AG08395 (cell line): ENCODE data around the gene OR4S1.
"Not testable (repeated sequence)": the region's sequence is repeated elsewhere in the genome, so short reads cannot be mapped to it uniquely, and the experiment has no call there.

Experiments used
- DNase-seq: peaks from one replicate; pipeline ENCODE4 v3.0.0; 2012; ENCODE audit warnings: mixed read lengths, low spot score

The OR4S1 gene, protein sequence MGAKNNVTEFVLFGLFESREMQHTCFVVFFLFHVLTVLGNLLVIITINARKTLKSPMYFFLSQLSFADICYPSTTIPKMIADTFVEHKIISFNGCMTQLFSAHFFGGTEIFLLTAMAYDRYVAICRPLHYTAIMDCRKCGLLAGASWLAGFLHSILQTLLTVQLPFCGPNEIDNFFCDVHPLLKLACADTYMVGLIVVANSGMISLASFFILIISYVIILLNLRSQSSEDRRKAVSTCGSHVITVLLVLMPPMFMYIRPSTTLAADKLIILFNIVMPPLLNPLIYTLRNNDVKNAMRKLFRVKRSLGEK

DNA sequence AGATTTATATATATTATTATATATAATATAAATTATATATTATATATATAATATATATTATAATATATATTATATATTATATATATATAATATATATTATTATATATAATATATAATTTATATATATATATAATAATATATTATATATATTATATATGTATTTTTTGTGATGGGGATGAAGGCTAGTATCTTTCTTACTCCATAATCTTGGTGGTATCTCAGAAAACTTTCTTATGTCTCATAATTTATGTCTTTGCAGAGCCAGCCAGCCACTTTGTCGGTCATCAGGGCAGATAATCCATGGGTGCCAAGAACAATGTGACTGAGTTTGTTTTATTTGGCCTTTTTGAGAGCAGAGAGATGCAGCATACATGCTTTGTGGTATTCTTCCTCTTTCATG lies at the start of gene OR4S1:
Gene OR4S1, plus strand, starts transcription at position 301 of the 400 bp plus-strand sequence. Its CDS starts 0 bp downstream, at position 301.
- DNase-seq = no peak

DNA sequence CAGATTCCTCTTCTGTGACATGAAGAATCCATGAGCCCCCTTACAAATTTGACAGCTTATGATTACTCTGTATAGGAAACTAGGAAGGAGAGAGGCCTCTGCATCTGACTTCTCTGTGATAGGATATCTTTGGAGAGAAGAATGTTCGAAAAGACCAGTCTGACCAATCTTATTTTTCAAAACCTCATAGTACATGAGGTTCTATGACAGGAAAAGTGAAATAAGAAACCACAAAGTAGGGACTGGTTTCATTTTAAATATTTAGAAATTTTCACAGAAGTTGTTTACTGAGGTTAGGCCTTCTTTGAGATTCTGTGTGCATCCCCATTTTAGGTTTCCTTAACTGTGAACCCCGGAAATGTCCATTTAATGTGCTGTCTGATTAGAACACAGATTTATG lies 44.4 kb upstream of the OR4S1 start:
- DNase-seq = no peak

DNA sequence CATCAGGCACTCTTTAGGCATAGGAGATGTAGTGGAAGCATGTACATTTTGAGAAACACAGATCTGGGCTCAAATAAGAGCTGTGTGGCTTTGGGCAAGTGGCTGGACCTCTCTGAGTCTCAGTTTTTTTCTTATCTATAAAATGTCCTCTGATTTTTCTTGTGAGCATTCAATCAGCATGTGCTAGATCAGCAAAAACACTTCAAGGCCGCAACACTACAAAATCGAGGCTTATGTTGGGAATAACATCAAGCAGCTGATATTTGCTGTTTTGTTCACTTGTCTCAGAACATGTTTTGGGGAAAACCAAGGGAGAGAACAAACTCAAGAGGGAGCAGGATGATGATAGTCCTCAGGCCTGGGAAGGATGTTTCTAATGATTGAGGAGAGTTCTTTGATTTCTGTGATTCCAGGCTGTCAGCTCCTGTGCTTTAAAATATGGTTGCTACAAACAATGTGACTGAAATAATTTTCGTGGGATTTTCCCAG lies 42.6 kb upstream of the OR4S1 start, which contains the start of gene OR4X1:
Gene OR4X1, plus strand, starts transcription at position 439 of the 489 bp plus-strand sequence. Its CDS starts 0 bp downstream, at position 439.
- DNase-seq = no peak

DNA sequence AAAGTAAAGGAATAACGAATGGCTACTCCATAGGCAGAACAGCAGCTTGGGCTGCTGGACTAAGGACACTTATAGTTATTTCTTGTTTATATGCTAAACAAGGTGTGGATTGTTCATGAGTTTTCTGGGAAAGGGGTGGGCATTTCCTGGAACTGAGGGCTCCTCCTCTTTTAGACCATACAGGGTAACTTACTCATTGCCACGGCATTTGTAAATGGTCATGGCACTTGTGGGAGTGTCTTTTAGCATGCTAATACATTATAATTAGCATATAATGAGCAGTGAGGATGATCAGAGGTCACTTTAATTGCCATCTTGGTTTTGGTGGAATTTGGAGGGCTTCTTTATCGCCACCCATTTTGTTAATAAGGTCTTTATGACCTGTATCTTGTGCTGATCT lies 35.4 kb upstream of the OR4S1 start:
- DNase-seq = no peak

DNA sequence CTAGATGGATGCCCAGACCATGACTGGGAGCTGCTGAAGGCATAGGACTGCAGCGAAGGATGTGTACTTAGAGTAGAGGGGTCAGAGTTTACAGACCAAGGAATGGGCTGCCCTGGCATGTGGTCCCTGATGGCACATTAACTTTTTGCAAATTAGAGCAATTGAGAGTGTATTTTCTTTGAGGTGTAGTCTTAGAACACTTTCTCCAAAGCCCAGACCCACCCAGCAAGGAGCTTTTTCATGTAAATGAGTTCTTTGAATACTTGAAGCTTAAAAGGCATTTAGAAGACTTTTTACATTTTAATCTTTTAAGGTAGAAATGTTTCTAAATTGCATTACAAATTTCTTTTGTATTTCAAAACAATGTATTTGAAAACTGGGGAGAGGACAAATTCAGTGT lies 33.4 kb upstream of the OR4S1 start:
- DNase-seq = no peak

DNA sequence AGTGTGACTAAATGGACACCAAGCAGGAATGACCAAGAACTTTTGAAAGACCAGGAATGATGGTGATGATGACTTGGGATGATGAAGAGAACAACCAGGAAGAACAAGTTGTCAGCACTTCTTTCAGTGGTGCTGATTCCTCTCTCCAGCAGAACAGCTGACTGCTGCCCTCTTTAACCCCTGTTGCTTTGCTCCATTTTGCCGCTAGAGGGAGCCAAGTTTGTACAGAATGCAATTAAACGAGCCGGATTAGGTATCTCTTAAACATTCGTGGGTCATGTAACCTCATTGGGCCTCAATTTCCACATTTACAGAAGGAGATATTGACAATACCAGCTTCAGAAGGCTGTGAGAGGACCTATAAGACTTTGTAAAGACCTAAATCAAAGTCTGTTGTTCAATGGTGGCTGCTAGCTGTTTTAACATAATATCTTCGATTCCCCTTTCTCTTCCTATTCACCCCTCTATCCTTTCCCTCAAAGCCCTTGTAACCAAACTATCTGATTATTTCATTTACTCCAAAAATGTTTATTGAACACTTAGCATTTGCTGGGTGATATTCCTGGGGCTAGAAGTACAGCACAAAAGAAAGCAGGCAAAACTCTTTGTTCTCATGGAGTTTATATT lies 1.9 kb downstream of the OR4S1 start:
- peak; percentile 54 for DNase-seq

DNA sequence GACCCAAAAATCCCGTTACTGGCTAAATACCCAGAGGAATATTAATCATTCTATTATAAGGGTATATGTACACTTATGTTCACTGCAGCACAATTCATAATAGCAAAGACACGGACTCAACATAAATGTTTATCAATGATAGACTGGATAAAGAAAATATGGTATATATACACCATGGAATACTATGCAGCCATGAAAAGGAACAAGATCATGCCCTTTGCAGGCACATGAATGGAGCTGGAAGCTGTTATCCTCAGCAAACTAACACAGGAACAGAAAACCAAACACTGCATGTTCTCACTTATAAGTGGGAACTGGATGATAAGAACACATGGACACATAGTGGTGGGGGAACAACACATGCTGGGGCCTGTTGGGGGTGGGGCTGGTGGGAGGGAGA lies 7.6 kb downstream of the OR4S1 start:
- DNase-seq = not testable (repeated sequence)

DNA sequence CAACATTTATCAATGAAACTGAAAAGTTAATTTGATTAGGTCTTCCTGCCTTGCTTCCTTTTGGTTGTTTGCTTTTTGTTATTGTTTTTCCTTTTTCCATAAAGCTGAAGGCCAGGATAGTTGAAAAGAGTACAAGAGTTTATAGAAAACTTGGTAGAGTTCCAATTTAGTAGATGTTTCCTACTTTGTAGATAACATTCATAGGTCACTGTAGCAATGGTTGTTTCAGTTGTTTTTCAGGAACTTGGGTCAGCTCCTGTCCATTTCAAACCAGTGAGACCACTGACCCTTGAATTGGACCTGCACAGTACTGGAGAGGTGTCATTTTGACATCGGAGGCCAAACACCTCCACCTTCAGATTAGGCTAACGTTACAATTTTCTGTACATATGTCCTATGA lies 13.8 kb downstream of the OR4S1 start:
- not testable (repeated sequence) for DNase-seq

DNA sequence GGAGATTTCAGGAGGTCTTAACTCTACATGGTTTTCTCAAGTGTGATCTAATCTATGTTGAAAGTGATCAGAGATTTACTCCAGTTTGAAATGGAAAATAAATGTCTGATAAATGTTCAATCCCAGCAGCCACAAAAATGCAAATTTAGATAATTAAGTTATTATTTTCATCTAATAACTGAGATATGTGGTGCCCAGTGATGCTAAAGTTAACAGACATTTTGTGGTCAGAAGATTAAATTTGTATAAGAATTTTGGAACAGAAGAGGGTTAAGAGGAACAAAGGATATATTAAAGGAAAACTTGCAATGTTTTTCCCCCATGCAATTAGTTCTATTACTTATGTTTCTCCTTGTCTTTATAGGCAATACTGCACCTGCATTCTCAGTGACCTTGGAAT lies 18.6 kb downstream of the OR4S1 start, which contains the start of gene OR4C3:
Gene OR4C3, plus strand, starts transcription at position 301 of the 400 bp plus-strand sequence. CDS start 102 bp downstream, outside the sequence.
- DNase-seq = not testable (repeated sequence)

DNA sequence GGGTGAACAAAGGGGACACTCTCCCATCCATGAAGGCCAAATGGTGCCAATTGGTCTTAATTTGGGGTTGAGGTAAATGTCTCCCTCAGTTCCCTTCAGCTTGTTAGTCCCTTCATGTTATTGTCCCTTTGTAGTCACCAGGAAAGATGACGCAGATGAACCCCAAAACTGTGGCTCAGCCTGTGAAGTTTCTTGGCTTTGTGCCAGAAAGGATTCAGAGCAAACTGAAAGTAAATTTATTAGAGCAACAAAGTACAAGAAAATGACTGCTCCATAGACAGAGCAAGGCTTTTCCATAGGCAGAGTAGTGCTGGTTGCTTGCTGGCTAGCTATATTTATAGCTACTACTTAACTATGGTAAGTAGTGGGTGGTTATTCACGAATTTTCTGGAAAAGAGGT lies 35.4 kb downstream of the OR4S1 start:
- DNase-seq = no peak

DNA sequence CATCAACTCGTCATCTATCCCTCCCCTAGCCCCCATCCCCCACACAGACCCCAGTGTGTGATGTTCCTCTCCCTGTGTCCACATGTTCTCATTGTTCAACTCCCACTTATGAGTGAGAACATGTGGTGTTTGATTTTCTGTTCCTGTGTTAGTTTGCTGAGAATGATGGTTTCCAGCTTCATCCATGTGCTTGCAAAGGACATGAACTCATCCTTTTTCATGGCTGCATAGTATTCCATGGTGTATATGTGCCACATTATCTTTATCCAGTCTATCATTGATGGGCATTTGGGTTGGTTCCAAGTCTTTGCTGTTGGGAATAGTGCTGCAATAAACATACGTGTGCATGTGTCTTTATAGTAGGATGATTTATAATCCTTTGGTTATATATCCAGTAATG lies 36.5 kb downstream of the OR4S1 start:
- DNase-seq = not testable (repeated sequence)

DNA sequence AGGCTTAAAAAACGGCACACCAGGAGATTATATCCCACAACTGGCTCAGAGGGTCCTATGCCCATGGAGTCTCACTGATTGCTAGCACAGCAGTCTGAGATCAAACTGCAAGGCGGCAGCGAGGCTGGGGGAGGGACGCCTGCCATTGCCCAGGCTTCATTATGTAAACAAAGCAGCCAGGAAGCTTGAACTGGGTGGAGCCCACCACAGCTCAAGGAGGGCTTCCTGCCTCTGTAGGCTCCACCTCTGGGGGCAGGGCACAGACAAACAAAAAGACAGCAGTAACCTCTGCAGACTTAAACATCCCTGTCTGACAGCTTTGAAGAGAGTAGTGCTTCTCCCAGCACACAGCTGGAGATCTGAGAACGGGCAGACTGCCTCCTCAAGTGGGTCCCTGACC lies 40.3 kb downstream of the OR4S1 start:
- DNase-seq = not testable (repeated sequence)

DNA sequence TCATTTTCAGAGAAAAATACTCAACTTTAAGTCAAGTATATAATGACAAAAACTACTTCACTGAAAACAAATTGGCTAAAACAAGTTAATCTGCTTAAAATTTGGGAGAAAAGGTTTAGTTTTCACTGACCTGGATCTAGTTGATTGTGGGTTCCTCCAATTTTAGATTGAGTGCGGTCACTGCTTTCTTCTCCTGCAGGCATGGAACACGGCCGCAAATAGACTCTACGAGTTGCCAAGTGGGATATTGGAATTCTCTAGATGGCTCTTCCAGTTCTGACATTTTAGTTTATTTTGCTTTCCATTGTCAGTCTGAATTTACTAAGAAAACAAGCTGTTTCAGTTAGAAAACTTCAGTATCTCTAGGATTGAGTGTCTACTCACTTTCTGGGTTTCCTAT lies 48.0 kb downstream of the OR4S1 start:
- no peak for DNase-seq

DNA sequence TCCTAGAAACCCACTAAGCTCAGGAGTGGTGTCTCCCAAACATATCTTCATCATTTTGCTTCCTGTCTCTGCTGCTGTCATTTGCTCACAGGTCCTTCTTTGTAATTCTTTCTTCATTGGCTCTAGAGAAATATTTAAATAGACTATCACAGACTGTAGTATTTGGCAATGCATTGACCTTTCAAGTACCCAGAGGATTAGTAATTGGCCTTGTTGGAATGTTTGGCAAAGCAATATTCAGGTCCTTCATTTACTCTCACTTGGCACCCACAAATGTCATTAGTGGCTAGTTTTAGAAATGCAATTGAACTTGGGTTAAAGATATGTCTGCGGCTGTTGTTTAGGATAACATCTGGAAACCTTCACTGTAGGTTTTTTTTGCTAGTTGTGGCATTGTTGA lies 48.7 kb downstream of the OR4S1 start:
- DNase-seq = no peak
